Measurements from ENCODE around the gene STAB1.

STAB1 gene

GRCh38 chr3:52458031-52458760, 36.9 kb upstream of the STAB1 start:
- no peak for DNase-seq

GRCh38 chr3:52458770-52459545, 36.2 kb upstream of the STAB1 start:
- no peak for DNase-seq

- DNase-seq = no peak
Observed at GRCh38 chr3:52461874-52462273, 33.3 kb upstream of the STAB1 start.

GRCh38 chr3:52463416-52463815, 31.7 kb upstream of the STAB1 start:
- no peak for DNase-seq

GRCh38 chr3:52468336-52468735, 26.8 kb upstream of the STAB1 start:
- DNase-seq = no peak

- DNase-seq = no peak
Observed at GRCh38 chr3:52469001-52469400, 26.1 kb upstream of the STAB1 start.

- no peak for DNase-seq
Observed at GRCh38 chr3:52470920-52471319, 24.2 kb upstream of the STAB1 start.

- peak; percentile 37 for DNase-seq
Observed at GRCh38 chr3:52471371-52472238, 23.5 kb upstream of the STAB1 start.

GRCh38 chr3:52472239-52473000, 22.7 kb upstream of the STAB1 start:
- DNase-seq = no peak

- no peak for DNase-seq
Observed at GRCh38 chr3:52473026-52473425, 22.1 kb upstream of the STAB1 start.

GRCh38 chr3:52477076-52477795, 17.9 kb upstream of the STAB1 start:
- DNase-seq = no peak

- no peak for DNase-seq
Observed at GRCh38 chr3:52477796-52478095, 17.4 kb upstream of the STAB1 start.

GRCh38 chr3:52479037-52479876, 15.9 kb upstream of the STAB1 start:
- no peak for DNase-seq

- no peak for DNase-seq
Observed at GRCh38 chr3:52479877-52480575, 15.1 kb upstream of the STAB1 start.

- DNase-seq = no peak
Observed at GRCh38 chr3:52480768-52481715, 14.1 kb upstream of the STAB1 start.

GRCh38 chr3:52481819-52482521, 13.2 kb upstream of the STAB1 start:
- DNase-seq = no peak

GRCh38 chr3:52483081-52483480, 12.1 kb upstream of the STAB1 start:
- DNase-seq = no peak

- DNase-seq = no peak
Observed at GRCh38 chr3:52483577-52484381, 11.4 kb upstream of the STAB1 start.

All from activated CD4-positive, alpha-beta T cell treated with anti-CD3 and anti-CD28 coated beads, Interleukin-2, amount 50 U/mL, for 16 hours (primary cell).